Measurements from ENCODE around the gene SEMA5A.

DNA sequence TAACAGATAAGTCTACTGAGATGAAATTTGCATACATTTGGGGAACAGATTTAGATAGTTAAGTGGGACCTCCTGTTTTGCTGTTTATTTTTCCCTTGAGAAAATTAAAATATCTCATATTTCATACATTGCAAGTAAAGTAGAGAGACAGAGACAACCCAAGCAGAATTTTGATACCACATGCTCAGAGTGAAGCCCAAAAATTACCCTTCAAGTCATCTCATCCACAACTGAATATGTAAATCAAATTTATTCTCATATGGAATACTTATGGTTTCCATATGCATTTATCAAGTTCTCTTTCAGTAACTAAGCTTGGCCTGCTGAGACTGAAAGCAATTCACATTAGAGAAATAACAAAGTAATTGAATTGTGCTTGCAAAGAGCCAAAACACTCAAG, 474.4 kb downstream of the SEMA5A start:
- TF ChIP-seq MAFK (IDR thresholded peaks at IDR 0.05; ENCODE audit: low read depth, low read length) (no peak), JUN (IDR thresholded peaks at IDR 0.05; ENCODE audit: low read depth, low read length) (no peak), EZH2 (IDR thresholded peaks at IDR 0.05; ENCODE audit: low read depth, low read length, severe bottlenecking) (no peak), BRCA1 (IDR thresholded peaks at IDR 0.05; ENCODE audit: low read depth, low read length) (no peak), POLR2A (IDR thresholded peaks at IDR 0.05; ENCODE audit: control extremely low read depth in 1 of 2, low read depth in 2 of 2, low read length in 2 of 2) (no peak), CHD2 (IDR thresholded peaks at IDR 0.05; ENCODE audit: low read length) (no peak), CREB1 (IDR thresholded peaks at IDR 0.05) (no peak), CEBPB (IDR thresholded peaks at IDR 0.05; ENCODE audit: low read depth, low read length) (no peak), USF2 (IDR thresholded peaks at IDR 0.05; ENCODE audit: low read length) (no peak)
- TF ChIP-seq, protein P1, sequence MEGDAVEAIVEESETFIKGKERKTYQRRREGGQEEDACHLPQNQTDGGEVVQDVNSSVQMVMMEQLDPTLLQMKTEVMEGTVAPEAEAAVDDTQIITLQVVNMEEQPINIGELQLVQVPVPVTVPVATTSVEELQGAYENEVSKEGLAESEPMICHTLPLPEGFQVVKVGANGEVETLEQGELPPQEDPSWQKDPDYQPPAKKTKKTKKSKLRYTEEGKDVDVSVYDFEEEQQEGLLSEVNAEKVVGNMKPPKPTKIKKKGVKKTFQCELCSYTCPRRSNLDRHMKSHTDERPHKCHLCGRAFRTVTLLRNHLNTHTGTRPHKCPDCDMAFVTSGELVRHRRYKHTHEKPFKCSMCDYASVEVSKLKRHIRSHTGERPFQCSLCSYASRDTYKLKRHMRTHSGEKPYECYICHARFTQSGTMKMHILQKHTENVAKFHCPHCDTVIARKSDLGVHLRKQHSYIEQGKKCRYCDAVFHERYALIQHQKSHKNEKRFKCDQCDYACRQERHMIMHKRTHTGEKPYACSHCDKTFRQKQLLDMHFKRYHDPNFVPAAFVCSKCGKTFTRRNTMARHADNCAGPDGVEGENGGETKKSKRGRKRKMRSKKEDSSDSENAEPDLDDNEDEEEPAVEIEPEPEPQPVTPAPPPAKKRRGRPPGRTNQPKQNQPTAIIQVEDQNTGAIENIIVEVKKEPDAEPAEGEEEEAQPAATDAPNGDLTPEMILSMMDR (IDR thresholded peaks at IDR 0.05; ENCODE audit: control extremely low read depth in 1 of 3, insufficient read depth in 1 of 3, low read depth in 1 of 3, low read length in 3 of 3) = no peak
- TF ChIP-seq, protein P2, sequence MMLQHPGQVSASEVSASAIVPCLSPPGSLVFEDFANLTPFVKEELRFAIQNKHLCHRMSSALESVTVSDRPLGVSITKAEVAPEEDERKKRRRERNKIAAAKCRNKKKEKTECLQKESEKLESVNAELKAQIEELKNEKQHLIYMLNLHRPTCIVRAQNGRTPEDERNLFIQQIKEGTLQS (IDR thresholded peaks at IDR 0.05; ENCODE audit: insufficient read depth, low read depth, low read length) = no peak

Measured in H1 (cell line).